ENCODE data around the gene KCNC3.

GRCh38 chr19:50310759-50311465 is 18.3 kb downstream of the KCNC3 start:
- TF ChIP-seq CTCF (IDR thresholded peaks at IDR 0.05): no peak
- no peak for TF ChIP-seq POLR2AphosphoS5 (IDR thresholded peaks at IDR 0.05)
- TF ChIP-seq EP300 (IDR thresholded peaks at IDR 0.05): no peak
- TF ChIP-seq POLR2A (IDR thresholded peaks at IDR 0.05): no peak

Measured in suprapubic skin (tissue), 4 donors.